Neural progenitor cell (in vitro differentiated cells): Measurements from ENCODE around the gene PLCD3.

Source experiments
- EZH2 ChIP-seq: fragments of 200-600 bp; sonication (generic); IDR thresholded peaks from 2 replicates; pipeline ENCODE4 v1.6.1; 2017; ENCODE audit warnings: antibody characterized with exemption, mild to moderate bottlenecking, moderate library complexity
- EZH2phosphoT487 ChIP-seq: fragments of 200-600 bp; sonication (generic); IDR thresholded peaks from 2 replicates; pipeline ENCODE4 v1.6.1; 2017; ENCODE audit warnings: antibody characterized with exemption
- TF ChIP-seq, protein P1 (sequence below): fragments of 200-600 bp; sonication (generic); IDR thresholded peaks from 2 replicates; pipeline ENCODE4 v1.5.1; 2017; ENCODE audit warnings: antibody characterized with exemption, mild to moderate bottlenecking

GRCh38 chr17:45112559-45113423 is 19.5 kb downstream of the PLCD3 start:
- TF ChIP-seq, protein P1, sequence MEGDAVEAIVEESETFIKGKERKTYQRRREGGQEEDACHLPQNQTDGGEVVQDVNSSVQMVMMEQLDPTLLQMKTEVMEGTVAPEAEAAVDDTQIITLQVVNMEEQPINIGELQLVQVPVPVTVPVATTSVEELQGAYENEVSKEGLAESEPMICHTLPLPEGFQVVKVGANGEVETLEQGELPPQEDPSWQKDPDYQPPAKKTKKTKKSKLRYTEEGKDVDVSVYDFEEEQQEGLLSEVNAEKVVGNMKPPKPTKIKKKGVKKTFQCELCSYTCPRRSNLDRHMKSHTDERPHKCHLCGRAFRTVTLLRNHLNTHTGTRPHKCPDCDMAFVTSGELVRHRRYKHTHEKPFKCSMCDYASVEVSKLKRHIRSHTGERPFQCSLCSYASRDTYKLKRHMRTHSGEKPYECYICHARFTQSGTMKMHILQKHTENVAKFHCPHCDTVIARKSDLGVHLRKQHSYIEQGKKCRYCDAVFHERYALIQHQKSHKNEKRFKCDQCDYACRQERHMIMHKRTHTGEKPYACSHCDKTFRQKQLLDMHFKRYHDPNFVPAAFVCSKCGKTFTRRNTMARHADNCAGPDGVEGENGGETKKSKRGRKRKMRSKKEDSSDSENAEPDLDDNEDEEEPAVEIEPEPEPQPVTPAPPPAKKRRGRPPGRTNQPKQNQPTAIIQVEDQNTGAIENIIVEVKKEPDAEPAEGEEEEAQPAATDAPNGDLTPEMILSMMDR = no peak
- TF ChIP-seq EZH2 (no peak), EZH2phosphoT487 (no peak)
